Stimulated activated CD8-positive, alpha-beta memory T cell treated with anti-CD3 and anti-CD28 coated beads, Interleukin-7, amount 100 ng/mL, for 4 hours (primary cell): ENCODE results near the gene DYRK1A.
A peak's percentile ranks its signal among the peaks of the same experiment; 100 is the strongest.

Experiments
- DNase-seq, 2 donors: peaks; one replicate each; pipeline ENCODE4 v3.0.0-alpha.2; 2020; ENCODE audit warnings: low read depth in 2 of 2

The DYRK1A gene

GRCh38 chr21:37550618-37551330 lies 184.2 kb downstream of the DYRK1A start:
- no peak for DNase-seq

GRCh38 chr21:37551331-37551992 lies 184.9 kb downstream of the DYRK1A start:
- no peak for DNase-seq

DNA sequence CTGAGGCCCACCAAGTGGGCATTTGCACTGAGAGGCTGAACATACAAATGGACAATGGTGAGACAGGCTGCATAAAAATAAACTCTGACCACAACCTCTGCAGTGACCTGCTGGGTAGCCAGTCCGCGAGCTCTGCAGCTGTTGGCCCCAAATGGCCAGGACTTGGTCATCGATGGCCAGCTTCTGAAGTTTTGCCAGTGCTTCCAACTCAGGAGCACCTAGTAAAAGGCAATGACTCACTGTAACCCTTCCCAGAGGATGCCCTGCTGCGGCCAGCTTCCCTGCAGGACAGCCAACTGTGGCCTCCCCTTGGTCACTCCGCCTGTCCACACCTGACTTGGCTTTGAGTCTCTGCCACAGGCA lies 185.4 kb downstream of the DYRK1A start:
- no peak for DNase-seq

- DNase-seq, result no peak
These were observed 186.0 kb downstream of the DYRK1A start for GRCh38 chr21:37552496-37553029.

DNA sequence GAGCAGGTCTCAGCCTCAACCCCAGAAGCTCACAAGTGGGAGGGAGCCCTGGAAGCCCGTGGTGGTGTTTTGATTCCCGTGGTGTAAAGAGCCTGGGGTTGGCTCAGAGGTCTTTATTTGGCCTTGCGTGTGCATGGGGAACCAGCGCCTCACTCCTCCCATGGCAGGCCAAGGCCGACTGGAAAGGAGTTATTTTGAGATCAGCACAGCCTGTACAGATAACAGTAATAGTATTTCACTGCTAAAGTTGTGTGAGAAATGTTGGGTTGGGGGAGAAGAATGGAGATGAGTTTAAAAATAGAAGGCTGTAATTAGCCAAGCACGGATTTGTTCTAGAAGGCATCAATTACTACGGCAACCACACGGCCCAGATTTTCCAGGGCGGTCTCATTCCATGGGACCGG lies 186.5 kb downstream of the DYRK1A start:
- no peak for DNase-seq

DNA sequence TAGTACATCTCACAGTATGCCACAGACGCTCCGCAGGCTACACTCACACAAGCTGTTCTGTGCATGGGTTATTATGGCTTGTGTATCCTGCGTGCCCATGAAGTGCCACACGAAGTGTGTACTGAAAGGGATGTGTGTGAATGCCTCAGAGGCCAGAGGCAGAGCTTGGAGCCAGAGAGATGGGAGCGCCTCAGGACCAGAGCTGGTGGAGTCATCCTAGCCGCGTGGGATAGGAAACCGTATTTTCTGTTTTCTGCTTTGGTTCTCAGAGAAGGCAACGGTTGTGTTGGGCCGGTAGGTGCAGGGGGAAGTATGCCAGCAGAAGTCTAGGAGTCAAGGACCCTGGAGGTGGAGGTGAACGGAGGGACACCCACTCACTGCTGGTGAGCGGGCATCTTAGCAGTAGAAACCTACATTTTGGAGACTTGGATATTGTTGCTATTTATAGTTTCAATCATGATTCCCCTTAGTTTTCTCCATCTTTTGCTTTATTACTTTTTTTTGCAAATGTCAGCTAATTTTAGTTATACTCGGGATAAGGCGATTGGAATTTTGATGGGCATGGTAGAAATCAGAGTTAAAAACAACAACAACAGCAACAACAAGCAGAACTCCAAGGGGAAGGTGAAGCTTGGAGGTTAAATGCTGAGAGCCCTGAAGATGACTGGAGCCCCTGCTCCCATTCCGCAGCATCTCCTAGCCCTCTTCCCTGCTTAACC lies 188.2 kb downstream of the DYRK1A start:
- no peak for DNase-seq

GRCh38 chr21:37555672-37556261 lies 189.2 kb downstream of the DYRK1A start:
- DNase-seq, result no peak

GRCh38 chr21:37557261-37557950 lies 190.8 kb downstream of the DYRK1A start:
- no peak for DNase-seq

DNA sequence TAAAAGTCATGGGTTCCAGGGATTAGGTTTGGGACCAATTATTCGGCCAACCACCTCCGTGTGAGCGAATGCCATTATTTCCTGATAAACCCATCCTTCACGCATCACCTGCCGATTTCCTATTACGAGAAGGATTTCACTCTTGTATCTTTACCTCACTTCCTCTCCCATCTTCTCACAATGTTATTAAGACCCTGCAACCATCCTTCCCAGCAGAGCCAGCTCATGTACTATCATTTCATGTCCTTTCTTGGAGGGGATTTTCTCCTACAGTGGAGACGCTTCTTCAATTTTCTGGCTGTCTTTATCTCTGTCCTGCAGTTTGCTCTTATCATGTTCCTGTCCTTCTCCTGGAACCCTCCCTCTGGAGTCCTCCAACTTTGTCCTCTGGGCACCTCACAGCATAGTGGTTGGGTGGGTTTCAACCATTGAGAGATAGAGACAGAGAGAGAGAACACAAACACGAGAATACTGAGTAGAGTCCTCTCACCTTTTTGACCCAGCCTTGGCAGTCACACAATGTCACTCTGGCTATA lies 192.2 kb downstream of the DYRK1A start:
- no peak for DNase-seq

GRCh38 chr21:37560385-37560784 lies 193.8 kb downstream of the DYRK1A start:
- DNase-seq, result no peak

DNA sequence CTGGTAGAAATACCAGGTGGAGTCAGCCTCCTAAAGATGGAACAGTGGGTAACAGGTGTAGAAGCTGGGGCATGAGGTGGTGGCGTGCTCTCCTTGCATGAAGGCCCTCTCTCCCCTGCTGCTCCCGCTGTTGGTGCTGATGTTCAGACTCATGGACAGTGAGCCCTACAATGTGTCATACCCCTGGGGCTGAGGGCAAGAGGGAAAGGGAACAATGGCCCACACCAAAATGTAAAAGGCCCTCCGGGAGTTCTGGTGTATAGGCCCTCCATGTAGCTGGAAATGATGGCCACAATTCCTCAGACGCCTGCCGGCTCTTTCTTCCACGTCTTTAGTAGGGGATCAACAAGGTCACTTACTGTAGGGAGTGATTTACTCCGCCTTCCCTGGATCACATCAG lies 194.9 kb downstream of the DYRK1A start:
- no peak for DNase-seq

- no peak for DNase-seq
These were observed 195.7 kb downstream of the DYRK1A start for GRCh38 chr21:37561941-37562919.

DNA sequence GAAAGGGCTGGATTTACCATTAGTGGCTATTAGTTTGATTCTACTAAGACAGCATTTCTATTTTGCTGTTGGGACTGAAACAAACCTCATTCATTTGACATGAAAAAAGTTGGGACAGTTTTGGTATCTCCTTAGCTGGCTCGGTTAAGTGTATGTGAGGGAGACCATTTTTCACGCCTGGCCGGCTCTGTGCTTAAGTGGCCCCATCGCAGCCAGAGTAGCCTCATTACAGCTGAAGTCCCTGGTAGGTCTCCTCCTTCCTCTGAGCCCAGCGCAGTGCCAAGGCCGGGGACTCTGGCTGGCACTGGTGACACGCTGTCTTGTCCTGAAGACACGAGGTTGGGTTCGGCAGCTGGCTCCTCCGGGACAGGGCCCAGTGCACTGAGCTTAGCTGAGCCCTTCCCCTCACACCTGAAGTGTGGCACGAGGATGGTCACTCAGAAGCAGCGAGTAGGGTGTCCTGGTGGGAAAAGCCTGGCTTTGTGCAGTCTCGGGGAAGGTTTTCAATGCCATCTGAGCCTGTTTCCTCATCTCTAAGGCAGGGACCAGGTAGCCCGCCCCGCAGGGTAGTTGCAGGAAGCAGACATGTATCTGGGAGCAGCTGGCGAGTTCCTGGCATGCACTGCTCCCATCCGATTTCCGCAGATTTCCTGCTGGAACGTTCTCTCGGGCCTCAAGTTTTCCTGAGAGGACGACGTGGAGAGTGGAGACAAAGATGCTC lies 196.5 kb downstream of the DYRK1A start:
- DNase-seq, result peak in 1 of 2 donors; percentile 5

GRCh38 chr21:37563641-37564340 lies 197.2 kb downstream of the DYRK1A start:
- DNase-seq, result peak; percentile 81 to 93

- DNase-seq, result peak; percentile 90 to 94
These were observed 197.9 kb downstream of the DYRK1A start for GRCh38 chr21:37564341-37564923.

DNA sequence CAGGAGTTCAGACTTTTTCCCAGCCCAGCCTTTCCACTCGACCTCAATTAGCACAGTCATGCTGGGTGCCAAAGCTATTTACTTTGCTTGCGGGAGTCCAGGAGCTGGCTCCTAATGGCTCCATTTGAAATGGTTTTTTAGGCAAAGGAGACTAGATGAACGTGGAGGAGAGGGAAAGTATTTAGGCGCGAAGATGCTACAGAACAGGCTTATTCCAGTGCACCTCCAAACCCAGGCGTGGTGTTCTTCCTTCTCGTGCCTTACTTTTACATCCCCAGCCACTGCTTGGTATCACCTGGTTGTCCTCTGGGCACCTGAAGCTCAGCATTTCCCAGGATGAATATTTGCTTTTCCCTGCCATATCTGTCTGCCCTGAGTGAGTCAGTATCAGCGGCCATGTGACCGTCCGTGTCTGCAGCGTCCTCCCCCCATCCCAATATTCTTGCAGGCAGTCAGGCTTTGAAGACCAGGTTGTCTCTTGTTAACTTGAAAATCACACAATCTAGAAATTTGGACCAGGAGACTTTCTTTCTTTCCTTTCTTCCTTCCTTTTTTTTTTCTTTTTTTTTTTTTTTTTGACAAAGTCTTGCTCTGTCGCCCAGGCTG lies 198.5 kb downstream of the DYRK1A start:
- DNase-seq, result no peak

DNA sequence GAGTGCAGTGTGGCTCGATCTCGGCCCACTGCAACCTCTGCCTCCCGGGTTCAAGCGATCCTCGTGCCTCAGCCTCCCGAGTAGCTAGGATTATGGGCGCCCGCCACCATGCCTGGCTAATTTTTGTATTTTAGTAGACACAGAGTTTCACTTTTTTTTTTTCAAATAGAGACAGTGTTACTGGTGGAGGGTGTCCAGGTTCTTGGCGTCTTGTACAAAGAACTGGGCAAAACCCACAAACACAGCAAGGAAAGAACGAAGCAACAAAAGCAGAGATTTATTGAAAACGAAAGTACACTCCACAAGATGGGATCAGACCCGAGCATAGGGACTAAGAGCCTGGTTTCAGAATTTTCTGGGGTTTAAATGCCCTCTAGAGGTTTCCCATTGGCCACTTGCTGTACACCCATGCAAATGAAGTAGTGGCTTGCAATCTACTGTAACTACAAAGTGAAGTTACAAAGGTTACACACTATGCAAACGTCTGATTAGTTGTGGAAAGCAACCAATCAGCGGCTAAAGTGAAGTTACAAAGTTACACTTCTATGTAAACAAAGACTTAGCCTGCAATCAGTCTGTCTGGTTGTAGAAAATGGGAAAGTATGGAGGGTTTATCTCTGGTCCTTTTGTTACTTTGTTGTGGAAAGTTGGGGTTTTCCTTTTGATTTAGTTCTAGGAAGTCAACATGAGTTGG lies 199.1 kb downstream of the DYRK1A start:
- DNase-seq, result no peak
